ENCODE results near the gene MACROD2. TPM values are rescaled to one million over a fixed set of nuclear protein-coding genes. Genes with fewer than 3 reads are reported as not detected.

MACROD2 gene
- total RNA-seq, 3 donors from 2014 or later = 3.2 to 7.6 (median 6.4) TPM

DNA sequence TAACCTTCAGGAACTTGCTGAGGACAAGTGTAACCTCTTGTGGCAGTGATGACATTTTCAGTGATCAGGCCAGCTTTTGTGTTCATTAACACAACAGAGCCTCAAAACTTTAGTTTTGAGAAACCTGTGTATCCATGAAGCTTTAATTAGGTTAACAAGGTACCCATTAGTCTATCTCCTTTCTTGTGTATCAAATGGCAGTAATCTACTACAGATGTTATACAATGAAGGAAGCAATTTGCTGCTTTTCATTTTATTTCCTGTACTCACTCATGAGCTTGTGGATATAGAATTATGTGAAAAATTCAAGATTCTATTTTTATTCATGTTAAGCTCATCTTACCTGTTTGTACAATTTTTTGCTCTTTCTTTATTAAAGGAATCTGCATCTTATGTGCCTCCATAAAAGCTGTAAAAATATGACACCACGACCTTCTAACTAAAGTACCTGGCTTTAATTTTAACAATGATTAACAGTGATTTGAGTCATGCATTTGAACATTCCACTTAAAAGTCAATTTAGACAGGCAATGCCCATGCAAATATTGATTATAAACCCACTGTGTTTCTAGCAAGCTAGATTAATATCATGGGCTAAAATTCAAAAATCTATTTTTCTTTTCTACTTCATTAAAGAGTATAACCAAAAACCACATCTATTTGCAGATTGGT is 1680.6 kb downstream of the MACROD2 start:
- Histone ChIP-seq H3K36me3 (ENCODE audit: low read depth) (no peaks in the 10 kb centered on the region), H3K4me1 (ENCODE audit: low read depth) (no peaks in the 10 kb centered on the region), H3K4me3 (no peak overlapping the region), H3K9me3 (no peaks in the 10 kb centered on the region)
- ATAC-seq = no peak
- no peak for DNase-seq
- TF ChIP-seq, protein P1, sequence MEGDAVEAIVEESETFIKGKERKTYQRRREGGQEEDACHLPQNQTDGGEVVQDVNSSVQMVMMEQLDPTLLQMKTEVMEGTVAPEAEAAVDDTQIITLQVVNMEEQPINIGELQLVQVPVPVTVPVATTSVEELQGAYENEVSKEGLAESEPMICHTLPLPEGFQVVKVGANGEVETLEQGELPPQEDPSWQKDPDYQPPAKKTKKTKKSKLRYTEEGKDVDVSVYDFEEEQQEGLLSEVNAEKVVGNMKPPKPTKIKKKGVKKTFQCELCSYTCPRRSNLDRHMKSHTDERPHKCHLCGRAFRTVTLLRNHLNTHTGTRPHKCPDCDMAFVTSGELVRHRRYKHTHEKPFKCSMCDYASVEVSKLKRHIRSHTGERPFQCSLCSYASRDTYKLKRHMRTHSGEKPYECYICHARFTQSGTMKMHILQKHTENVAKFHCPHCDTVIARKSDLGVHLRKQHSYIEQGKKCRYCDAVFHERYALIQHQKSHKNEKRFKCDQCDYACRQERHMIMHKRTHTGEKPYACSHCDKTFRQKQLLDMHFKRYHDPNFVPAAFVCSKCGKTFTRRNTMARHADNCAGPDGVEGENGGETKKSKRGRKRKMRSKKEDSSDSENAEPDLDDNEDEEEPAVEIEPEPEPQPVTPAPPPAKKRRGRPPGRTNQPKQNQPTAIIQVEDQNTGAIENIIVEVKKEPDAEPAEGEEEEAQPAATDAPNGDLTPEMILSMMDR (IDR thresholded peaks at IDR 0.05) = no peak
- intact Hi-C loops (cut with DNase I, micrococcal nuclease) = no loop called here

DNA sequence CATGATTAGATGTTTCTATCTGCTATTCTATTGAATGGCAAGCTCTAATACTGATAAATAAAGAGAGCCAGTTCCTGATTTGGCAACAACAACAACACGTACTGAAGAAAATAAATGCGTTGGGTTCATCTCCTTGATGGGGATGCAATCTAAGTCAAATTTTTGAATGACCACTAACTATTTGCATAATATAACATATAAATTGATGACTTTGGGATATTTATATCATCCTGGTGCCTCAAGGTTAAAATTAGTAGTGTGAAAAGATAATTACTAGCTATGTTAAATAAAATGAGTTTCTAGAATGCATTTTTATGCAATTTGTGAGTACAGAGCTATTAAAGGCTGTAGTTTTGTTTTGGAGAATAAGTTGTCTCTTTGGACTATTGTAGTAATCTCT is 1681.5 kb downstream of the MACROD2 start:
- DNase-seq = no peak
- no peaks in the 10 kb centered on the region for H3K9me3 ChIP-seq
- intact Hi-C loops (cut with DNase I, micrococcal nuclease) = no loop called here
- TF ChIP-seq, protein P1 (IDR thresholded peaks at IDR 0.05) = no peak
- no peaks in the 10 kb centered on the region for H3K36me3 ChIP-seq (ENCODE audit: low read depth)
- ATAC-seq = no peak
- no peak overlapping the region for H3K4me3 ChIP-seq
- H3K4me1 ChIP-seq (ENCODE audit: low read depth) = no peaks in the 10 kb centered on the region

DNA sequence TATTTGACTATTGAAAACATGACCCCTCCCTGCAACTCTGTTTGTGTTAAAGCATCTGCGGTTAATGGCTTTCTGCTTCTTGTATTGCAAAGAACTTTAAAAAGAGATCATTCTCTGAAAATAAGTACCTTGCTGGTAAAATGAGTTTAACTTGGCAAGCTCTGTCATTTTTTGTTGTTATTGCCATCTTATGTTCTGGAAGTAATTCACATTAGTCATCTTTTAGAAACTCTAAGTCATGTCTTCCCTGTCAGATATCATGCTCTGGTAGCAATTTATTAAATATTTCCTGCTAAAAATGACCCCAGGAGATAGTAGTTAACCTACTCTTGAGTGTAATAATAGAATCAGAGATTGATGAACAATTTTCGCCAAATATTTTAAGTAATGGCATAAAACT is 1687.4 kb downstream of the MACROD2 start:
- no peak for DNase-seq
- intact Hi-C loops (cut with DNase I, micrococcal nuclease) = no loop called here

DNA sequence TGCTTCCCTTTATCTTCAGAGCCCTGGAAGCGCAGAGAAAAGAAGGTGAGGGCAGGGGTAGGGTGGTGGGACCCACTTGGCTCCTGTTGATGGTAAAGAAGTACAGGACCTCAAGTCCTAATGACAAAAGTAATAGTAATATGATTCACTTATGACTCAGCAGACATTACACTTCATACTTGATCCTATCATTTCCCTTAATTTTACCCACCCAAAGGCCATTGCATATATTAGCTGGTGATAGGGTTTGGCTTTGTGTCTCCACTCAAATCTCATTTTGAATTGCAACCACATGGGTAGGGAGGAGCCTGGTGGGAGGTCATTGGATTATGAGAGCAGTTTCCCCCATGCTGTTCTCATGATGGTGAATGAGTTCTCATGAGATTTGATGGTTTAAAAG is 1697.3 kb downstream of the MACROD2 start:
- Histone ChIP-seq H3K9me3 (no peaks in the 10 kb centered on the region), H3K36me3 (ENCODE audit: low read depth) (no peaks in the 10 kb centered on the region), H3K4me1 (ENCODE audit: low read depth) (no peaks in the 10 kb centered on the region), H3K4me3 (no peak overlapping the region)
- TF ChIP-seq, protein P1 (IDR thresholded peaks at IDR 0.05) = no peak
- DNase-seq (no peak), ATAC-seq (no peak)
- intact Hi-C loops (cut with DNase I, micrococcal nuclease) = loop anchor here in 1 of 2 donors (5.0 kb wide), 1 partner anchor 235 kb away; no protein-coding TSS in a partner anchor

More for the DNA sequence above, 1687.4 kb downstream of the MACROD2 start:
- TF ChIP-seq, protein P1 (IDR thresholded peaks at IDR 0.05) = no peak
- Histone ChIP-seq H3K36me3 (ENCODE audit: low read depth) (no peaks in the 10 kb centered on the region), H3K9me3 (no peaks in the 10 kb centered on the region), H3K4me1 (ENCODE audit: low read depth) (no peaks in the 10 kb centered on the region), H3K4me3 (no peak overlapping the region)
- ATAC-seq = no peak

DNA sequence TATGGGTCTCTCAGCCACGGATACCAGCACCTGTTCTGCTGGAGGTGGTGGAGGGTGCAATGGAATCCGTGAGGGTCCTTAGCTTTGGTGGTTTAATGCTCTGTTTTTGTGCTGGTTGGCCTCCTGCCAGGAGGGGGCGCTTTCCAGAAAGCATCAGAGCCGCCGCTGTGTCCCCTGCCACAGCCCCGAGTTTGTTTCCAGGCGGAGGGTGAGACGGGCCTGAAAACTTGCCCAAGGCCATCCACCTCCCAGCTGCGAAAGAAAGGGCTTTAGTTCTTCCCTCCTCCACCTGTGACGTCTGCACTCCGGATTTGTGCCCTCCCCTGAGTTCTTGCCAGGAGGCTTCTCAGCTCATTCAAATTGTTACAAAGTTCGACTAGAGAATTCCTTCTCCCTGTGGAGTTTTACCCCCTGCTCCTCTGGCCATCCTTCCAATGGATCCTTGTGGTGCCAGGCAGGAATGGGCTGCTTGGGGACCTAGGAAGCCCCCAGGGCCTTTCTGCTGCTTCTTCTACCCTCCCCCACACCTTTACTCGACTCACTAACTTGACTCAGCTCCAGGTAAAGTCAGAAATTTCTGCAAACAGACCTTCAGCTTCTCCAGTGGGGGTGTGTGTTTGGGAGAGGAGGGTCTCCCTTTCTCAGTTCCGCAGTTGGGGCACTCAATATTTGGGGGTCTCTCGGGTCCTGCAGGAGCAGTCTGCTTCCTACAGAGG is 1704.3 kb downstream of the MACROD2 start:
- Histone ChIP-seq H3K4me1 (ENCODE audit: low read depth) (no peaks in the 10 kb centered on the region), H3K9me3 (no peaks in the 10 kb centered on the region), H3K4me3 (no peak overlapping the region), H3K36me3 (ENCODE audit: low read depth) (no peaks in the 10 kb centered on the region)
- TF ChIP-seq, protein P1 (IDR thresholded peaks at IDR 0.05) = no peak
- intact Hi-C loops (cut with DNase I, micrococcal nuclease) = no loop called here
- DNase-seq (no peak), ATAC-seq (no peak)
